NCI-H2227 (cell line): ENCODE measurements around the gene LCLAT1.
"Not testable (repeated sequence)": the region's sequence is repeated elsewhere in the genome, so short reads cannot be mapped to it uniquely, and the experiment has no call there.

Source experiments
- DNase-seq: peaks from one replicate; lab custom pipeline; 2025; ENCODE audit not compliant: unreplicated experiment; lab: John Stamatoyannopoulos, UW

Gene LCLAT1

GRCh38 chr2:30453498-30453897 lies 6.5 kb downstream of the LCLAT1 start:
- no peak for DNase-seq

DNA sequence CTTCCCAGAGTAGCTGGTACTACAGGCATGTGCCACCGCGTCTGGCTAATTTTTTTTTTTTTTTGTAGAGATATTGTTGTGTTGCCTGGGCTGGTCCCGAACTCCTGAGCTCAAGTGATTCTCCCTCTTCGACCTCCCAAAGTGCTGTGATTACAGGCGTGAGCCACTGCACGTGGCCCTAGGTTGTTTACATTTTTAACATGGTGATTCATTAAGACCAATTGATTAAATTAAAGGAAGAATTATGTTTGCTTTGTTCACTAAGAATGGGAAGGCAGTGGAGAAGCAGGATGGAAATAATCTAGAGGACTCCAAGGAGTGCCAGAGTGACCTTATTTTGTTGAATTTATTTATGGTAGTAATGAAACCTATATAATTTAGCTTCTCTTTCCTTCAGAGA lies 7.5 kb downstream of the LCLAT1 start:
- DNase-seq, result no peak

DNA sequence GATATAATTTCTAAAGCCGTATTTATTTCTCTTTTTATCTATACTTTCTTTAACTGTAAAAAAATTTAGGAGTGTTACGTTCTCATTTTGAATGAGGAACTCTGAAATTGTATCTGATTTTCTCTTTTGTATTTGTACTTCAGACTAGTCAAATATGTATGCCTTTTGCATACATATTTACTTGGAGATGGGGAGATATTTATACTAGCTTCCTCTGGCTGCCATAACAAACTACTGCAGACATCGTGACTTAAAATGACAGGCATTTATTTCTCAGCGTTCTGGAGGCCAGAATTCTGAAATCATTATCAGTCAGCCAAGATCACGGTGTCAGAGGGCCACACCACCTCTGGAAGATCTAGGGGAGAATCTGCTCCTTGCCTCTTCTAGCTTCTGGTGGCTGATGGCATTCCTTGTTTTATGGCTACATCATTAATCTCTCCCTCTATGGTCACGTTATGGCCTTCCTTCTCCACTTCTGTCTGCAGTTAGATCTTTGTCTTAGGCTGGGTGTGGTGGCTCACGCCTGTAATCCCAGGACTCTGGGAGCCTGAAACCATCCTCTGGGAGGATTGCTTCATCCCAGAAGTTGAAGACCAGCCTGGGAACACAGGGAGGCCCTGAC lies 8.2 kb downstream of the LCLAT1 start:
- no peak for DNase-seq

- no peak for DNase-seq
Observed at GRCh38 chr2:30456106-30456505, 9.1 kb downstream of the LCLAT1 start.

DNA sequence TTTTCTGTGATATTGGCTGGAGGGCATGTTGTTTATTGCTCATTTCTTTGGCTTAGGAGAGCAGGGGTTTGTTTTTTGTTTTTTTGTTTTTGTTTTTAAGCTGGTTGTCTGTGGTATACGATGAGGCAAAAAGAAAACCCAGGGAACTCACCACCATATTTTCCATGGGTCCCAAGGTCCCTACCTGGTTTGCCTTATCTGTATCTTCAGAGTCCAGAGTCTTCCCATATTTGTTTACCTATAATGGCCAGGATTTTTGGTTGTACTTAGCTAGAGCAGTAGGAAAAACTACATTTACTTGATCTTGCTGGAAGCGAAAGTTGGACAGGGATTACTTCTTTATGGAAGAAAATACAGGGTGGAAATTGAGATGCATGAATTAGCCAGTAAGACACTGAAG lies 9.5 kb downstream of the LCLAT1 start:
- DNase-seq, result no peak

- DNase-seq, result no peak
Observed at GRCh38 chr2:30457296-30457695, 10.2 kb downstream of the LCLAT1 start.

- DNase-seq, result no peak
Observed at GRCh38 chr2:30459140-30459539, 12.1 kb downstream of the LCLAT1 start.

- DNase-seq, result no peak
Observed at GRCh38 chr2:30462131-30462857, 15.2 kb downstream of the LCLAT1 start.

DNA sequence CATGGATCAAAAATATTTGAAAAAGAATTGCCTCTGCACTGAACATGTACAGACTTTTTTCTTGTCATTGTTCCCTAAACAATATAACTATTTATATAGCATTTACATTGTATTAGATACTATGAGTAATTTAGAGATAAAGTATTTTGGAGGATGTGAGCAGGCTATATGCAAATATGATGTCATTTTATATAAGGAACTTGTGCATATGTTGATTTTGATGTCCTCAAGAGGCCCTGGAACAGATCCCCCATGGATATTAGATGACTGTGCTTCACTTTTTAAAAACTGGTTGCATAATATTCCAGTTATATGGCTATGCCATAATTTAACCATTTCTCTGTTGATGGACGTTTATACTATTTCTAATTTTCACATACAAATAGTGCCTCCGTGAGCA lies 16.5 kb downstream of the LCLAT1 start:
- DNase-seq, result no peak

- no peak for DNase-seq
Observed at GRCh38 chr2:30464544-30465170, 17.6 kb downstream of the LCLAT1 start.

DNA sequence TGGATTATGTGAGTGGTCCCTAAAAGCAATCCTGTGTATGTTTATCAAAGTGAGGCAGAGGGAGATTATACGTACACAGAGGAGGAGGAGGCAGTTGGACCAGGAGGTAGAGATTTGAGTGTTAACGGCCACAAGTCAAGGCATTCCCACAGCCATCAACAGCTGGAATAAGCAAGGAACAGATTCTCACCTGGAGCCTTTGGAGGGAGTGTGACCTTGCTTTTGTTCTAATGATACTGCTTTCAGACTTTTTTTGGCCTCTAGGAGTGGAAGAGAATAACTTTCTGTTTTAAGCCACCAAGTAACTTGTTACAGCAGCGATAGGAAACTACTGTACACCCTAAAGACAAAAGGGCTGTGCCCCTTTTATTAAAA lies 18.1 kb downstream of the LCLAT1 start:
- no peak for DNase-seq

DNA sequence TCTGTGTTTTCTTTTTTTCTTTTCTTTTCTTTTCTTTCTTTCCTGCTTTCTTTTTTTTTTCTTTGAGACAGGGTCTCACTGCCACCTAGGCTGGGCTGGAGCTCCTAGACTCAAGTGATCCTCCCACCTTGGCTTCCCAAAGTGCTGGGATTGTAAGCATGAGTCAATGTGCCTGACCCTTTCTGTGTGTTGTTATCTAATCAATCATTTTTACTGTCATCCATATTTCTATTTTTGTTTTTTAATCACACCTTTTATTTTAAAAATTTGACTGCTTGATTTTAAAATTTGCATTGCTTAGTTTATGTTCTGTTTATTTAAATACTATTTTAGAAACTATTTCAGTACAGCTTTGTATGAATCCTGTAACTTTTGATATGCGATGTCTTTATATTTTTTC lies 19.2 kb downstream of the LCLAT1 start:
- DNase-seq, result no peak

DNA sequence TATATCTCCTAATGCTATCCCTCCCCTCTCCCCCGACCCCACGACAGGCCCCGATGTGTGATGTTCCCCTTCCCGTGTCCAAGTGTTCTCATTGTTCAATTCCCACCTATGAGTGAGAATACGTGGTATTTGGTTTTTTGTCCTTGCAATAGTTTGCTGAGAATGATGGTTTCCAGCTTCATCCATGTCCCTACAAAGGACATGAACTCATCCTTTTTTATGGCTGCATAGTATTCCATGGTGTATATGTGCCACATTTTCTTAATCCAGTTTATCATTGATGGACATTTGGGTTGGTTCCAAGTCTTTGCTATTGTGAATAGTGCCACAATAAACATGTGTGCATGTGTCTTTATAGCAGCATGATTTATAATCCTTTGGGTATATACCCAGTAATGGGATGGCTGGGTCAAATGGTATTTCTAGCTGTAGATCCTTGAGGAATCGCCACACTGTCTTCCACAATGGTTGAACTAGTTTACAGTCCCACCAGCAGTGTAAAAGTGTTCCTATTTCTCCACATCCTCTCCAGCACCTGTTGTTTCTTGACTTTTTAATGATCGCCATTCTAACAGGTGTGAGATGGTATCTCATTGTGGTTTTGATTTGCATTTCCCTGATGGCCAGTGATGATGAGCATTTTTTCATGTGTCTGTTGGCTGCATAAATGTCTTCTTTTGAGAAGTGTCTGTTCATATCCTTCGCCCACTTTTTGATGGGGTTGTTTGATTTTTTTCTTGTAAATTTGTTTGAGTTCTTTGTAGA lies 20.2 kb downstream of the LCLAT1 start:
- DNase-seq, result not testable (repeated sequence)

DNA sequence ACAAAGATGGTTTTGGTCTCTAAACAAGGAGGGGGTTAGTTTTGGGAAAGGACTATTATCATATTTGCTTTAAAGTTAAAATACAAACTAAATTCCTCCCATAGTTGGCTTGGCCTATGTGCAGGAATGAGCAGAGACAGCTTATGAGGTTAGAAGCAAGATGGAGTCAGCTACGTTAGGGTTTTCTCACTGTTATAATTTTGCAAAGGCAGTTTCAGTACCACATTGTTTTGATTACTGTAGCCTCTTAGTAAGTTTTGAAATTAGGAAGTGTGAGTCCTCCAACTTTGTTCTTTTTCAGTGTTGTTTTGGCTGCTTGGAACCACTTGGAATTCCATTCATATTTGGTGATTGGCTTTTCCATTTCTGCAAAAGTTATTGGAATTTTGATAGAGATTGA lies 23.4 kb downstream of the LCLAT1 start:
- no peak for DNase-seq

DNA sequence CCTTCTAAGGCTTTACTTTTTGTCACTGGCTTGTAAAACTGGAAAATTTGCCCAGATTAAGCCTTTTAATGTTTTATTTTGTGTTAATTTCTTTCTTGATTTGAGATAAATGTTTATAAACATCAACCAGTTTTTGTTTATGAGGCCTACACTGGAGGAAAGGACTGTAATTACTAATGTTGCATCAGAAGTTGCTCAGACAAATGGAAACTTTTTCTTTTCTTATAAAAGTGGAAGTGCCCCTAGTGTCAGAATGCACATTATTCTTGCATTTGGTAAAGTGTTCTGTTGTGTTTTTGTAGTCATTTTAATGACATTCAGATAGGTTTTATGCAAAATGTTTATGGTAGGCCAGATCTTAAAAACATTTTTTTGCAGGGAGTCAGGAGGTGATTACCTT lies 25.3 kb downstream of the LCLAT1 start:
- DNase-seq, result no peak

- no peak for DNase-seq
Observed at GRCh38 chr2:30475542-30475941, 28.5 kb downstream of the LCLAT1 start.

- no peak for DNase-seq
Observed at GRCh38 chr2:30476636-30477035, 29.6 kb downstream of the LCLAT1 start.

GRCh38 chr2:30480703-30481322 lies 33.8 kb downstream of the LCLAT1 start:
- DNase-seq, result no peak

- DNase-seq, result no peak
Observed at GRCh38 chr2:30481323-30481800, 34.3 kb downstream of the LCLAT1 start.

- DNase-seq, result no peak
Observed at GRCh38 chr2:30482011-30482410, 35.0 kb downstream of the LCLAT1 start.

DNA sequence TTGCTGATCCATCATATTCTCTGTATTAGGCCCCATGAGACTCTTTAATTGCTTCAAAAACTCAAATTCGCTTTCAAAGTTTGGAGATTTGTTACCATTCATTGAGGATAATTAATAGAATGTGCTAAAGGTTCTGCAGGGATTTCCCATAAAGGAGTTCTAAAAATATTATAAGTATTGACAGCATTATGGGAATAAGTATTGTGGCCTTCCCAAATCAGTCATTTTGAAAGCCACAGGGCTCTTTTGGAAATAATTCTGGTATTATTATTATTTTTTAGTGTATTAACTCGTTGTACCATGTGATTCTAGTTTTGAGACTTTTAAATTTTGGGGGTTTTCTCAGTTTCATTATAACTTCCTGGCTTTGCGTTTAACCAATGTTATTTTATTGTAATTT lies 37.1 kb downstream of the LCLAT1 start:
- DNase-seq, result no peak
